H1 (cell line): Measurements from ENCODE around the gene TRAPPC11. TPM values are rescaled to one million over a fixed set of nuclear protein-coding genes. Genes with fewer than 3 reads are reported as not detected.

ENCODE experiments used
- YY1 ChIP-seq: IDR thresholded peaks from 2 replicates; pipeline ENCODE4 v1.6.1; 2011; ENCODE audit warnings: low read depth, mild to moderate bottlenecking, low read length
- polyA plus RNA-seq, 7 experiments: library from polyadenylated mRNA; depleted of rRNA in 3 of 7; stranded (reverse) in 5 of 7; unstranded in 2 of 7; fragments of >200 nt in 5 of 7; fragments of 200-250 nt in 2 of 7; gene quantifications; 1 replicate in 5 of 7; 2 replicates in 1 of 7; 4 replicates in 1 of 7; pipeline versions ENCODE4 v1.2.1 to v1.2.3, GENCODE V29; 2011 to 2013; ENCODE audit warnings: missing spikeins in 2 of 7, mixed read lengths in 2 of 7
- total RNA-seq: library from RNA; stranded (reverse); fragmentation: NEBNext Ultra II Directional; extraction: Animal tissue kit (Norgen Biotek cat#: 25700); gene quantifications from 2 replicates; pipeline ENCODE4 v1.2.1, GENCODE V29; 2021
- TF ChIP-seq, protein P1 (sequence below): IDR thresholded peaks from 2 replicates; pipeline ENCODE4 v1.6.1; 2011; ENCODE audit warnings: low read depth, mild to moderate bottlenecking, low read length; ENCODE audit not compliant: insufficient read depth

The TRAPPC11 gene
- total and polyA plus RNA-seq, 2 of the 8 experiments (the other 6 are each of a cell fraction or from before 2014, with no cell fraction given): 19.2 to 25.9 TPM

DNA sequence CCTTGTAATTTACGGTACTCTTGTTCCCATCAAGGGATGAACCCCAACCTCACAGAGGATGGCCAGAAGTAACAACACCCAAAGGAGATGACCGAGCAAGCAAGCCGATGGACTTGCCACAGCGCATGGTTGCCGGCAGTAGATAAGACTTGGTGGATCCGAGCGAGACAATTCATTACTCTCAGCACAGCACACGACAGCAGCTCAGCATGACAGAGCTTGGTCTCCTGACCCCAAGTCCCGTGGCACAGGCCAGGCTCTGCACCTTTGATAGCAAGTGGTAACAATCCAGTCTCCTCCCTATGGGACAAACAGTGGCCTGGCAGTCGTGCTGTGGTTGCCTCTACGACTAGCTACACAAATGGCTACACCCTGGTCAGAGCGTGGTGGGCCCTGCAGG lies 26.4 kb upstream of the TRAPPC11 start (continued):
- TF ChIP-seq, protein P1, sequence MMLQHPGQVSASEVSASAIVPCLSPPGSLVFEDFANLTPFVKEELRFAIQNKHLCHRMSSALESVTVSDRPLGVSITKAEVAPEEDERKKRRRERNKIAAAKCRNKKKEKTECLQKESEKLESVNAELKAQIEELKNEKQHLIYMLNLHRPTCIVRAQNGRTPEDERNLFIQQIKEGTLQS: no peak
- no peak for TF ChIP-seq YY1
